GM12891 (cell line): ENCODE measurements around the gene MYO1D.

Experiments
- PAX5 ChIP-seq: IDR thresholded peaks from 2 replicates; pipeline ENCODE4 v1.6.1; 2011; ENCODE audit warnings: low read length, moderate library complexity, mild to moderate bottlenecking; ENCODE audit not compliant: insufficient read depth, severe bottlenecking
- POLR2A ChIP-seq: IDR thresholded peaks from 2 replicates; pipeline ENCODE4 v1.6.1; 2011; ENCODE audit warnings: low read depth, low read length, control low read depth
- POLR2AphosphoS5 ChIP-seq: IDR thresholded peaks from 2 replicates; pipeline ENCODE4 v1.6.1; 2011; ENCODE audit warnings: low read depth, low read length, control low read depth
- POU2F2 ChIP-seq: IDR thresholded peaks from 2 replicates; pipeline ENCODE4 v1.6.1; 2011; ENCODE audit warnings: low read depth, mild to moderate bottlenecking, control low read depth, low read length, moderate library complexity
- SPI1 ChIP-seq: IDR thresholded peaks from 2 replicates; pipeline ENCODE4 v1.6.1; 2011; ENCODE audit warnings: low read depth, low read length, control low read depth
- TAF1 ChIP-seq: IDR thresholded peaks from 2 replicates; pipeline ENCODE4 v1.6.1; 2011; ENCODE audit warnings: low read depth, low read length, control low read depth

DNA sequence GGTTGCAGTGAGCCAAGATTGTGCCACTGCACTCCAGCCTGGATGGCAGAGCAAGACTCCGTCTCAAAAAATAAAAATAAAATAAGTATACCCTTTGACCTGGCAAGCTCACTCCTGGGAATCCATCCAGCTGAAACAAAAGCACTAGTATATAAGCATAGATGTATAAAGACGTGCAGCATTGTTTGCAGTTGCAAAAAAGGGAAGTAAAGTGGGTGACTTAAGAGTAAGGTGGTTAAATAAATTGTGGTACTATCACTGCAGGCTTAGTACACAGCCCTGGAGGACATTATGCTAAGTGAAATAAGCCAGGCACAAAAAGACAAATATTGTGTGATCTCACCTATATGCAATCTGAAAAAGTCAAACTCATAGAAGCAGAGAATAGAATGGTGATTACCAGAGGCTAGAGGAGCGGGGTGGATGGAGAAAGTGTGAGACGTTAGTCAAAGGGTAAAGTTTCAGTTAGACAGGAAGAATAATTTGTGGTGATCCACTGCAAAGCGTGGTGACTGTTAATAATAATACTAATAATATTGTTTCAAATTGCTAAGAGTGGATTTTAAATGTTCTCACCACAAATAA, 113.0 kb downstream of the MYO1D start:
- TF ChIP-seq SPI1 (no peak), POLR2A (no peak), TAF1 (no peak), POLR2AphosphoS5 (no peak), PAX5 (no peak), POU2F2 (no peak)
